ENCODE measurements around the gene SH3YL1.
A peak's percentile ranks its signal among the peaks of the same experiment; 100 is the strongest.

SH3YL1 gene

GRCh38 chr2:271917-272316 lies 8.1 kb upstream of the SH3YL1 start:
- H3K27ac ChIP-seq (ENCODE audit: low read depth, low read length), result no peak overlapping the region
- peaks cover 10 to 22% of the 10 kb centered on the region in 2 donors for H3K4me1 ChIP-seq (ENCODE audit: control insufficient read depth in 1 of 2, insufficient read depth in 2 of 2, low read length in 2 of 2)
- H3K9me3 ChIP-seq (ENCODE audit: control insufficient read depth in 1 of 2, low read length in 2 of 2), result no peaks in the 10 kb centered on the region
- no peaks in the 10 kb centered on the region for H3K27me3 ChIP-seq (ENCODE audit: control insufficient read depth in 1 of 2, insufficient read depth in 2 of 2, low read length in 2 of 2)
- no peak overlapping the region for H3K9ac ChIP-seq (ENCODE audit: low read depth in 1 of 2, low read length in 2 of 2)
- H3K36me3 ChIP-seq (ENCODE audit: control insufficient read depth in 1 of 2, insufficient read depth in 2 of 2, low read length in 2 of 2), result peaks cover 0 to 46% of the 10 kb centered on the region in 2 donors
- H3K4me3 ChIP-seq (ENCODE audit: low read depth in 1 of 2, low read length in 2 of 2), result no peak overlapping the region

- no peaks in the 10 kb centered on the region for H3K27me3 ChIP-seq (ENCODE audit: control insufficient read depth in 1 of 2, insufficient read depth in 2 of 2, low read length in 2 of 2)
- H3K36me3 ChIP-seq (ENCODE audit: control insufficient read depth in 1 of 2, insufficient read depth in 2 of 2, low read length in 2 of 2), result peaks cover 0 to 37% of the 10 kb centered on the region in 2 donors
- H3K4me1 ChIP-seq (ENCODE audit: control insufficient read depth in 1 of 2, insufficient read depth in 2 of 2, low read length in 2 of 2), result peaks cover 16 to 28% of the 10 kb centered on the region in 2 donors
- H3K9me3 ChIP-seq (ENCODE audit: control insufficient read depth in 1 of 2, low read length in 2 of 2), result no peaks in the 10 kb centered on the region
- H3K9ac ChIP-seq (ENCODE audit: low read depth in 1 of 2, low read length in 2 of 2), result no peak overlapping the region
- H3K27ac ChIP-seq (ENCODE audit: low read depth, low read length), result no peak overlapping the region
- no peak overlapping the region for H3K4me3 ChIP-seq (ENCODE audit: low read depth in 1 of 2, low read length in 2 of 2)
These were observed 7.0 kb upstream of the SH3YL1 start for GRCh38 chr2:270861-271260.

- no peak overlapping the region for H3K9ac ChIP-seq (ENCODE audit: low read depth in 1 of 2, low read length in 2 of 2)
These were observed 5.7 kb upstream of the SH3YL1 start for GRCh38 chr2:269356-270030.

GRCh38 chr2:268323-268722 lies 4.5 kb upstream of the SH3YL1 start:
- no peak overlapping the region for H3K4me3 ChIP-seq (ENCODE audit: low read depth in 1 of 2, low read length in 2 of 2)
- H3K27ac ChIP-seq (ENCODE audit: low read depth, low read length), result no peak overlapping the region
- peaks cover 0 to 25% of the 10 kb centered on the region in 2 donors for H3K36me3 ChIP-seq (ENCODE audit: control insufficient read depth in 1 of 2, insufficient read depth in 2 of 2, low read length in 2 of 2)
- no peaks in the 10 kb centered on the region for H3K27me3 ChIP-seq (ENCODE audit: control insufficient read depth in 1 of 2, insufficient read depth in 2 of 2, low read length in 2 of 2)
- H3K9ac ChIP-seq (ENCODE audit: low read depth in 1 of 2, low read length in 2 of 2), result no peak overlapping the region
- H3K9me3 ChIP-seq (ENCODE audit: control insufficient read depth in 1 of 2, low read length in 2 of 2), result no peaks in the 10 kb centered on the region
- H3K4me1 ChIP-seq (ENCODE audit: control insufficient read depth in 1 of 2, insufficient read depth in 2 of 2, low read length in 2 of 2), result peaks cover 22 to 25% of the 10 kb centered on the region in 2 donors

More at GRCh38 chr2:269356-270030, 5.7 kb upstream of the SH3YL1 start:
- Histone ChIP-seq H3K9me3 (ENCODE audit: control insufficient read depth in 1 of 2, low read length in 2 of 2) (no peaks in the 10 kb centered on the region), H3K27me3 (ENCODE audit: control insufficient read depth in 1 of 2, insufficient read depth in 2 of 2, low read length in 2 of 2) (no peaks in the 10 kb centered on the region), H3K27ac (ENCODE audit: low read depth, low read length) (no peak overlapping the region), H3K4me3 (ENCODE audit: low read depth in 1 of 2, low read length in 2 of 2) (no peak overlapping the region), H3K36me3 (ENCODE audit: control insufficient read depth in 1 of 2, insufficient read depth in 2 of 2, low read length in 2 of 2) (peaks cover 0 to 32% of the 10 kb centered on the region in 2 donors), H3K4me1 (ENCODE audit: control insufficient read depth in 1 of 2, insufficient read depth in 2 of 2, low read length in 2 of 2) (peaks cover 18 to 25% of the 10 kb centered on the region in 2 donors)

- Histone ChIP-seq H3K27ac (ENCODE audit: low read depth, low read length) (peak within 1 kb of the TSS; percentile 87), H3K4me1 (ENCODE audit: control insufficient read depth in 1 of 2, insufficient read depth in 2 of 2, low read length in 2 of 2) (peaks cover 32 to 38% of the 10 kb centered on the region in 2 donors), H3K9ac (ENCODE audit: low read depth in 1 of 2, low read length in 2 of 2) (peak within 1 kb of the TSS; percentile 75 to 92), H3K36me3 (ENCODE audit: control insufficient read depth in 1 of 2, insufficient read depth in 2 of 2, low read length in 2 of 2) (peaks cover 0 to 6% of the 10 kb centered on the region in 2 donors), H3K9me3 (ENCODE audit: control insufficient read depth in 1 of 2, low read length in 2 of 2) (no peaks in the 10 kb centered on the region), H3K4me3 (ENCODE audit: low read depth in 1 of 2, low read length in 2 of 2) (peak within 1 kb of the TSS; percentile 88 to 92), H3K27me3 (ENCODE audit: control insufficient read depth in 1 of 2, insufficient read depth in 2 of 2, low read length in 2 of 2) (no peaks in the 10 kb centered on the region)
These were observed 949 bp upstream of the SH3YL1 start, which contains the start of gene ACP1 for GRCh38 chr2:264493-265468. Gene ACP1, plus strand, starts transcription at chr2:264947. Its CDS starts 18 bp downstream, at chr2:264965.

- Histone ChIP-seq H3K4me1 (ENCODE audit: control insufficient read depth in 1 of 2, insufficient read depth in 2 of 2, low read length in 2 of 2) (peaks cover 28 to 30% of the 10 kb centered on the region in 2 donors), H3K9me3 (ENCODE audit: control insufficient read depth in 1 of 2, low read length in 2 of 2) (peaks cover 0 to 5% of the 10 kb centered on the region in 2 donors), H3K27me3 (ENCODE audit: control insufficient read depth in 1 of 2, insufficient read depth in 2 of 2, low read length in 2 of 2) (no peaks in the 10 kb centered on the region), H3K27ac (ENCODE audit: low read depth, low read length) (peak overlapping the region; percentile 87), H3K4me3 (ENCODE audit: low read depth in 1 of 2, low read length in 2 of 2) (peak overlapping the region; percentile 78 to 88), H3K36me3 (ENCODE audit: control insufficient read depth in 1 of 2, insufficient read depth in 2 of 2, low read length in 2 of 2) (peaks cover 0 to 3% of the 10 kb centered on the region in 2 donors), H3K9ac (ENCODE audit: low read depth in 1 of 2, low read length in 2 of 2) (peak overlapping the region; percentile 59 to 73)
These were observed 652 bp downstream of the SH3YL1 start for GRCh38 chr2:263022-263738.

GRCh38 chr2:262117-262516 lies 1.7 kb downstream of the SH3YL1 start:
- H3K36me3 ChIP-seq (ENCODE audit: control insufficient read depth in 1 of 2, insufficient read depth in 2 of 2, low read length in 2 of 2), result peaks cover 0 to 3% of the 10 kb centered on the region in 2 donors
- H3K27me3 ChIP-seq (ENCODE audit: control insufficient read depth in 1 of 2, insufficient read depth in 2 of 2, low read length in 2 of 2), result no peaks in the 10 kb centered on the region
- peaks cover 0 to 10% of the 10 kb centered on the region in 2 donors for H3K9me3 ChIP-seq (ENCODE audit: control insufficient read depth in 1 of 2, low read length in 2 of 2)
- peaks cover 25 to 28% of the 10 kb centered on the region in 2 donors for H3K4me1 ChIP-seq (ENCODE audit: control insufficient read depth in 1 of 2, insufficient read depth in 2 of 2, low read length in 2 of 2)
- H3K27ac ChIP-seq (ENCODE audit: low read depth, low read length), result no peak overlapping the region
- no peak overlapping the region for H3K4me3 ChIP-seq (ENCODE audit: low read depth in 1 of 2, low read length in 2 of 2)
- H3K9ac ChIP-seq (ENCODE audit: low read depth in 1 of 2, low read length in 2 of 2), result peak overlapping the region in 1 of 2 donors; percentile 45

GRCh38 chr2:260507-261161 lies 3.2 kb downstream of the SH3YL1 start:
- no peak overlapping the region for H3K27ac ChIP-seq (ENCODE audit: low read depth, low read length)
- H3K36me3 ChIP-seq (ENCODE audit: control insufficient read depth in 1 of 2, insufficient read depth in 2 of 2, low read length in 2 of 2), result peaks cover 0 to 3% of the 10 kb centered on the region in 2 donors
- no peak overlapping the region for H3K4me3 ChIP-seq (ENCODE audit: low read depth in 1 of 2, low read length in 2 of 2)
- H3K4me1 ChIP-seq (ENCODE audit: control insufficient read depth in 1 of 2, insufficient read depth in 2 of 2, low read length in 2 of 2), result peaks cover 16 to 19% of the 10 kb centered on the region in 2 donors
- peaks cover 0 to 10% of the 10 kb centered on the region in 2 donors for H3K9me3 ChIP-seq (ENCODE audit: control insufficient read depth in 1 of 2, low read length in 2 of 2)
- no peaks in the 10 kb centered on the region for H3K27me3 ChIP-seq (ENCODE audit: control insufficient read depth in 1 of 2, insufficient read depth in 2 of 2, low read length in 2 of 2)
- no peak overlapping the region for H3K9ac ChIP-seq (ENCODE audit: low read depth in 1 of 2, low read length in 2 of 2)

- peaks cover 16% of the 10 kb centered on the region in 2 donors for H3K4me1 ChIP-seq (ENCODE audit: control insufficient read depth in 1 of 2, insufficient read depth in 2 of 2, low read length in 2 of 2)
- no peak overlapping the region for H3K27ac ChIP-seq (ENCODE audit: low read depth, low read length)
- H3K36me3 ChIP-seq (ENCODE audit: control insufficient read depth in 1 of 2, insufficient read depth in 2 of 2, low read length in 2 of 2), result peaks cover 0 to 3% of the 10 kb centered on the region in 2 donors
- H3K4me3 ChIP-seq (ENCODE audit: low read depth in 1 of 2, low read length in 2 of 2), result no peak overlapping the region
- no peak overlapping the region for H3K9ac ChIP-seq (ENCODE audit: low read depth in 1 of 2, low read length in 2 of 2)
- H3K27me3 ChIP-seq (ENCODE audit: control insufficient read depth in 1 of 2, insufficient read depth in 2 of 2, low read length in 2 of 2), result no peaks in the 10 kb centered on the region
- peaks cover 0 to 10% of the 10 kb centered on the region in 2 donors for H3K9me3 ChIP-seq (ENCODE audit: control insufficient read depth in 1 of 2, low read length in 2 of 2)
These were observed 4.0 kb downstream of the SH3YL1 start for GRCh38 chr2:259789-260331.
